Neuron (in vitro differentiated cells): Measurements from ENCODE around the gene VWA8.

Experiments
- H2AFZ ChIP-seq: one replicate; pipeline ENCODE4 v1.6.1; 2013; ENCODE audit warnings: low read depth, mild to moderate bottlenecking, inconsistent platforms, low read length, moderate library complexity
- H3K27me3 ChIP-seq: one replicate; pipeline ENCODE4 v1.6.1; 2013; ENCODE audit warnings: low read length; ENCODE audit not compliant: insufficient read depth
- H3K36me3 ChIP-seq: one replicate; pipeline ENCODE4 v1.6.1; 2013; ENCODE audit warnings: low read length; ENCODE audit not compliant: insufficient read depth
- H3K4me1 ChIP-seq: one replicate; pipeline ENCODE4 v1.6.1; 2013; ENCODE audit warnings: low read length; ENCODE audit not compliant: insufficient read depth
- H3K4me3 ChIP-seq: 2 replicates; pipeline ENCODE4 v1.5.1; 2013; ENCODE audit warnings: mild to moderate bottlenecking, low read length, moderate library complexity
- H3K9me3 ChIP-seq: one replicate; pipeline ENCODE4 v1.6.1; 2013; ENCODE audit warnings: low read length

The VWA8 gene

GRCh38 chr13:41605319-41606285 lies 355.3 kb downstream of the VWA8 start:
- Histone ChIP-seq H3K9me3 (no peaks in the 10 kb centered on the region), H3K36me3 (no peaks in the 10 kb centered on the region), H3K4me1 (no peaks in the 10 kb centered on the region), H3K4me3 (no peak overlapping the region), H2AFZ (no peak overlapping the region), H3K27me3 (no peaks in the 10 kb centered on the region)

GRCh38 chr13:41603917-41604316 lies 357.0 kb downstream of the VWA8 start:
- H3K27me3 ChIP-seq = no peaks in the 10 kb centered on the region
- H2AFZ ChIP-seq = no peak overlapping the region
- H3K9me3 ChIP-seq = no peaks in the 10 kb centered on the region
- no peaks in the 10 kb centered on the region for H3K36me3 ChIP-seq
- H3K4me1 ChIP-seq = no peaks in the 10 kb centered on the region
- no peak overlapping the region for H3K4me3 ChIP-seq

GRCh38 chr13:41601718-41602445 lies 359.0 kb downstream of the VWA8 start:
- H3K4me1 ChIP-seq = no peaks in the 10 kb centered on the region
- H3K4me3 ChIP-seq = no peak overlapping the region
- no peaks in the 10 kb centered on the region for H3K9me3 ChIP-seq
- H3K27me3 ChIP-seq = no peaks in the 10 kb centered on the region
- H3K36me3 ChIP-seq = no peaks in the 10 kb centered on the region
- H2AFZ ChIP-seq = no peak overlapping the region

GRCh38 chr13:41599619-41600018 lies 361.3 kb downstream of the VWA8 start:
- no peak overlapping the region for H3K4me3 ChIP-seq
- H3K9me3 ChIP-seq = no peaks in the 10 kb centered on the region
- no peaks in the 10 kb centered on the region for H3K36me3 ChIP-seq
- no peak overlapping the region for H2AFZ ChIP-seq
- H3K27me3 ChIP-seq = no peaks in the 10 kb centered on the region
- H3K4me1 ChIP-seq = no peaks in the 10 kb centered on the region

GRCh38 chr13:41597348-41598041 lies 363.4 kb downstream of the VWA8 start:
- H2AFZ ChIP-seq = no peak overlapping the region
- H3K4me3 ChIP-seq = no peak overlapping the region
- no peaks in the 10 kb centered on the region for H3K36me3 ChIP-seq
- H3K9me3 ChIP-seq = no peaks in the 10 kb centered on the region
- no peaks in the 10 kb centered on the region for H3K27me3 ChIP-seq
- no peaks in the 10 kb centered on the region for H3K4me1 ChIP-seq

GRCh38 chr13:41596190-41596589 lies 364.7 kb downstream of the VWA8 start:
- Histone ChIP-seq H2AFZ (no peak overlapping the region), H3K9me3 (no peaks in the 10 kb centered on the region), H3K36me3 (no peaks in the 10 kb centered on the region), H3K4me1 (no peaks in the 10 kb centered on the region), H3K27me3 (no peaks in the 10 kb centered on the region), H3K4me3 (no peak overlapping the region)

GRCh38 chr13:41595298-41595697 lies 365.6 kb downstream of the VWA8 start:
- Histone ChIP-seq H2AFZ (no peak overlapping the region), H3K4me3 (no peak overlapping the region), H3K36me3 (no peaks in the 10 kb centered on the region), H3K4me1 (no peaks in the 10 kb centered on the region), H3K27me3 (no peaks in the 10 kb centered on the region), H3K9me3 (no peaks in the 10 kb centered on the region)

GRCh38 chr13:41590643-41591042 lies 370.3 kb downstream of the VWA8 start:
- Histone ChIP-seq H2AFZ (no peak overlapping the region), H3K36me3 (no peaks in the 10 kb centered on the region), H3K9me3 (peaks cover 2% of the 10 kb centered on the region), H3K4me1 (peaks cover 7% of the 10 kb centered on the region), H3K27me3 (no peaks in the 10 kb centered on the region), H3K4me3 (no peak overlapping the region)

GRCh38 chr13:41590122-41590521 lies 370.8 kb downstream of the VWA8 start:
- Histone ChIP-seq H3K4me3 (no peak overlapping the region), H3K27me3 (no peaks in the 10 kb centered on the region), H2AFZ (no peak overlapping the region), H3K4me1 (peaks cover 7% of the 10 kb centered on the region), H3K36me3 (no peaks in the 10 kb centered on the region), H3K9me3 (peaks cover 2% of the 10 kb centered on the region)

- H3K4me3 ChIP-seq = no peak overlapping the region
- H3K9me3 ChIP-seq = peaks cover 2% of the 10 kb centered on the region
- no peak overlapping the region for H2AFZ ChIP-seq
- H3K36me3 ChIP-seq = no peaks in the 10 kb centered on the region
- H3K4me1 ChIP-seq = peaks cover 7% of the 10 kb centered on the region
- H3K27me3 ChIP-seq = no peaks in the 10 kb centered on the region
These were observed 371.5 kb downstream of the VWA8 start for GRCh38 chr13:41589434-41589833.

GRCh38 chr13:41588899-41589298 lies 372.0 kb downstream of the VWA8 start:
- no peak overlapping the region for H2AFZ ChIP-seq
- no peak overlapping the region for H3K4me3 ChIP-seq
- H3K27me3 ChIP-seq = no peaks in the 10 kb centered on the region
- H3K4me1 ChIP-seq = peaks cover 7% of the 10 kb centered on the region
- peaks cover 2% of the 10 kb centered on the region for H3K9me3 ChIP-seq
- no peaks in the 10 kb centered on the region for H3K36me3 ChIP-seq

- Histone ChIP-seq H3K27me3 (no peaks in the 10 kb centered on the region), H2AFZ (no peak overlapping the region), H3K9me3 (peaks cover 2% of the 10 kb centered on the region), H3K4me1 (peaks cover 7% of the 10 kb centered on the region), H3K4me3 (no peak overlapping the region), H3K36me3 (no peaks in the 10 kb centered on the region)
These were observed 372.5 kb downstream of the VWA8 start for GRCh38 chr13:41588448-41588847.

GRCh38 chr13:41587490-41587889 lies 373.4 kb downstream of the VWA8 start:
- no peaks in the 10 kb centered on the region for H3K27me3 ChIP-seq
- H2AFZ ChIP-seq = no peak overlapping the region
- H3K4me1 ChIP-seq = peaks cover 7% of the 10 kb centered on the region
- no peak overlapping the region for H3K4me3 ChIP-seq
- no peaks in the 10 kb centered on the region for H3K36me3 ChIP-seq
- H3K9me3 ChIP-seq = peaks cover 2% of the 10 kb centered on the region
